Measurements from ENCODE around the gene PDE4B.
"Not testable (repeated sequence)": the region's sequence is repeated elsewhere in the genome, so short reads cannot be mapped to it uniquely, and the experiment has no call there.

Gene PDE4B

GRCh38 chr1:65998763-65999583, 206.3 kb downstream of the PDE4B start:
- no peak for DNase-seq

- no peak for DNase-seq
These were observed 207.4 kb downstream of the PDE4B start for GRCh38 chr1:66000033-66000637.

- DNase-seq = no peak
These were observed 211.0 kb downstream of the PDE4B start for GRCh38 chr1:66003690-66004089.

GRCh38 chr1:66006534-66006933, 213.8 kb downstream of the PDE4B start:
- DNase-seq = not testable (repeated sequence)

GRCh38 chr1:66012106-66012784, 219.6 kb downstream of the PDE4B start:
- DNase-seq = no peak

- no peak for DNase-seq
These were observed 220.7 kb downstream of the PDE4B start for GRCh38 chr1:66013371-66013770.

- no peak for DNase-seq
These were observed 230.4 kb downstream of the PDE4B start for GRCh38 chr1:66022904-66023620.

- DNase-seq = no peak
These were observed 232.5 kb downstream of the PDE4B start for GRCh38 chr1:66025188-66025587.

GRCh38 chr1:66028035-66028434, 235.3 kb downstream of the PDE4B start:
- DNase-seq = no peak

- no peak for DNase-seq
These were observed 241.1 kb downstream of the PDE4B start for GRCh38 chr1:66033781-66034180.

GRCh38 chr1:66035616-66036245, 243.0 kb downstream of the PDE4B start:
- DNase-seq = no peak

- DNase-seq = no peak
These were observed 249.0 kb downstream of the PDE4B start for GRCh38 chr1:66041654-66042053.

GRCh38 chr1:66043186-66043585, 250.5 kb downstream of the PDE4B start:
- DNase-seq = no peak

- DNase-seq = no peak
These were observed 252.2 kb downstream of the PDE4B start for GRCh38 chr1:66044912-66045311.

- DNase-seq = no peak
These were observed 253.7 kb downstream of the PDE4B start for GRCh38 chr1:66046415-66046814.

- DNase-seq = no peak
These were observed 255.3 kb downstream of the PDE4B start for GRCh38 chr1:66048011-66048410.

GRCh38 chr1:66050123-66050522, 257.4 kb downstream of the PDE4B start:
- DNase-seq = no peak

GRCh38 chr1:66050633-66051032, 257.9 kb downstream of the PDE4B start:
- no peak for DNase-seq

- no peak for DNase-seq
These were observed 262.4 kb downstream of the PDE4B start for GRCh38 chr1:66055092-66055491.

GRCh38 chr1:66057448-66057847, 264.8 kb downstream of the PDE4B start:
- DNase-seq = not testable (repeated sequence)

- no peak for DNase-seq
These were observed 265.9 kb downstream of the PDE4B start for GRCh38 chr1:66058558-66058957.

GRCh38 chr1:66067219-66067618, 274.5 kb downstream of the PDE4B start:
- DNase-seq = not testable (repeated sequence)

All from activated CD4-positive, CD25-positive, alpha-beta regulatory T cell (primary cell).